HG03457 (cell line): ENCODE measurements around the gene KLHL8.
A peak's percentile ranks its signal among the peaks of the same experiment; 100 is the strongest.

Source experiments
- ATAC-seq: cut with Tn5 transposase; IDR thresholded peaks from one replicate; pipeline ENCODE4 v1.9.1; 2021; ENCODE audit warnings: moderate number of reproducible peaks; ENCODE audit not compliant: unreplicated experiment

Gene KLHL8

GRCh38 chr4:87220094-87220822, at the start of gene KLHL8:
KLHL8 (minus strand) TSS chr4:87220618; CDS start chr4:87195539, 25,079 bp downstream.
- ATAC-seq: peak; percentile 93

- no peak for ATAC-seq
Observed at GRCh38 chr4:87270144-87270543, 49.7 kb upstream of the KLHL8 start.

- ATAC-seq: no peak
Observed at GRCh38 chr4:87268411-87268810, 48.0 kb upstream of the KLHL8 start.

- ATAC-seq: no peak
Observed at GRCh38 chr4:87266986-87267385, 46.6 kb upstream of the KLHL8 start.

- ATAC-seq: no peak
Observed at GRCh38 chr4:87262886-87263285, 42.5 kb upstream of the KLHL8 start.

GRCh38 chr4:87260477-87260876, 40.1 kb upstream of the KLHL8 start:
- no peak for ATAC-seq

- ATAC-seq: no peak
Observed at GRCh38 chr4:87258677-87259076, 38.3 kb upstream of the KLHL8 start.

- ATAC-seq: no peak
Observed at GRCh38 chr4:87257523-87257922, 37.1 kb upstream of the KLHL8 start.

GRCh38 chr4:87255755-87256154, 35.3 kb upstream of the KLHL8 start:
- no peak for ATAC-seq

- ATAC-seq: no peak
Observed at GRCh38 chr4:87251106-87251505, 30.7 kb upstream of the KLHL8 start.

GRCh38 chr4:87250294-87250693, 29.9 kb upstream of the KLHL8 start:
- no peak for ATAC-seq

GRCh38 chr4:87249332-87250019, 29.1 kb upstream of the KLHL8 start:
- ATAC-seq: no peak

GRCh38 chr4:87243426-87244053, 23.1 kb upstream of the KLHL8 start:
- ATAC-seq: no peak

GRCh38 chr4:87241336-87241735, 20.9 kb upstream of the KLHL8 start:
- no peak for ATAC-seq

- no peak for ATAC-seq
Observed at GRCh38 chr4:87240341-87240740, 19.9 kb upstream of the KLHL8 start.

GRCh38 chr4:87239821-87240220, 19.4 kb upstream of the KLHL8 start:
- no peak for ATAC-seq

- ATAC-seq: no peak
Observed at GRCh38 chr4:87239194-87239593, 18.8 kb upstream of the KLHL8 start.

- ATAC-seq: no peak
Observed at GRCh38 chr4:87236861-87237260, 16.4 kb upstream of the KLHL8 start.

GRCh38 chr4:87235020-87235671, 14.7 kb upstream of the KLHL8 start:
- no peak for ATAC-seq

GRCh38 chr4:87232216-87232615, 11.8 kb upstream of the KLHL8 start:
- no peak for ATAC-seq

- ATAC-seq: no peak
Observed at GRCh38 chr4:87230806-87231205, 10.4 kb upstream of the KLHL8 start.

- no peak for ATAC-seq
Observed at GRCh38 chr4:87229979-87230378, 9.6 kb upstream of the KLHL8 start.
